H1 (cell line): ENCODE measurements around the gene TRAPPC12. TPM values are rescaled to one million over a fixed set of nuclear protein-coding genes. Genes with fewer than 3 reads are reported as not detected.

Source experiments
- CTCF ChIA-PET: fragments of 300-600 bp; sonication (Branson Sonifier 250); formaldehyde crosslinking; loops from one replicate; lab custom pipeline; 2021; ENCODE audit not compliant: partially characterized antibody; lab: Charles Lee
- POLR2A ChIA-PET: fragments of 300-600 bp; sonication (Branson Sonifier 250); formaldehyde crosslinking; loops from one replicate; lab custom pipeline; 2021; ENCODE audit warnings: inconsistent platforms; ENCODE audit not compliant: partially characterized antibody; lab: Charles Lee
- DNase-seq, 2 experiments: peaks; one replicate each; pipeline versions ENCODE4 v3.0.0 to v3.0.0-alpha.2; 2010 to 2022; ENCODE audit warnings: low spot score in 2 of 2, low read depth in 1 of 2, mixed read lengths in 1 of 2
- FAIRE-seq: peaks from 2 replicates; lab custom pipeline; 2011; peaks lifted over from hg19 to GRCh38; lab: Jason Lieb, UNC
- H2AFZ ChIP-seq: 2 replicates; pipeline ENCODE4 v1.8.1; 2012; ENCODE audit warnings: low read length, inconsistent platforms
- H2AK5ac ChIP-seq: 2 replicates; pipeline ENCODE4 v1.6.1; 2013; ENCODE audit warnings: low read depth, low read length
- H2BK120ac ChIP-seq: replicated peaks from 2 replicates; pipeline ENCODE3; 2013; ENCODE audit warnings: low read depth, low read length, inconsistent platforms
- H2BK12ac ChIP-seq: 2 replicates; pipeline ENCODE4 v1.6.1; 2013; ENCODE audit warnings: low read depth, low read length
- H2BK15ac ChIP-seq: 2 replicates; pipeline ENCODE4 v1.6.1; 2013; ENCODE audit warnings: low read length
- H2BK20ac ChIP-seq: 2 replicates; pipeline ENCODE4 v1.6.1; 2013; ENCODE audit warnings: low read length
- H2BK5ac ChIP-seq: 2 replicates; pipeline ENCODE4 v1.6.1; 2013; ENCODE audit warnings: low read depth, low read length
- H3K14ac ChIP-seq: 2 replicates; pipeline ENCODE4 v1.6.1; 2013; ENCODE audit warnings: inconsistent platforms; ENCODE audit not compliant: insufficient read length
- H3K18ac ChIP-seq: 2 replicates; pipeline ENCODE4 v1.6.1; 2013; ENCODE audit warnings: low read length; ENCODE audit errors: extremely low read depth
- H3K23ac ChIP-seq: 2 replicates; pipeline ENCODE4 v1.6.1; 2013; ENCODE audit warnings: inconsistent platforms; ENCODE audit not compliant: insufficient read length
- H3K23me2 ChIP-seq: 2 replicates; pipeline ENCODE4 v1.6.1; 2013; ENCODE audit warnings: low read depth, low read length
- H3K27ac ChIP-seq: 2 replicates; pipeline ENCODE4 v1.6.1; 2011; ENCODE audit warnings: low read depth, low read length, inconsistent platforms
- H3K27me3 ChIP-seq, 4 experiments: replicated peaks in 1 of 4; 1 replicate in 1 of 4; 2 replicates in 3 of 4; pipeline versions ENCODE4 v1.6.1 to v1.8.1; 2011 to 2013; ENCODE audit warnings: low read length in 3 of 4, mild to moderate bottlenecking in 3 of 4, inconsistent platforms in 2 of 4, mixed read lengths in 2 of 4, moderate library complexity in 1 of 4; ENCODE audit not compliant: control insufficient read depth in 3 of 4, insufficient read depth in 3 of 4; ENCODE audit errors: extremely low read depth in 1 of 4
- H3K36me3 ChIP-seq, 4 experiments: 2 replicates each; pipeline versions ENCODE4 v1.6.1 to v1.8.1; 2011 to 2013; ENCODE audit warnings: mild to moderate bottlenecking in 4 of 4, low read length in 3 of 4, moderate library complexity in 2 of 4, control low read depth in 1 of 4, inconsistent platforms in 1 of 4; ENCODE audit not compliant: insufficient read depth in 4 of 4, control insufficient read depth in 2 of 4
- H3K4ac ChIP-seq: replicated peaks from 2 replicates; pipeline ENCODE3; 2013; ENCODE audit warnings: low read length, low read depth, mixed read lengths, inconsistent platforms; ENCODE audit not compliant: insufficient read length
- H3K4me1 ChIP-seq, 4 experiments: replicated peaks in 1 of 4; 1 replicate in 1 of 4; 2 replicates in 3 of 4; pipeline versions ENCODE4 v1.6.1 to v1.8.1; 2011 to 2013; ENCODE audit warnings: low read length in 3 of 4, inconsistent platforms in 2 of 4, mixed read lengths in 1 of 4; ENCODE audit not compliant: insufficient read depth in 4 of 4, control insufficient read depth in 3 of 4
- H3K4me2 ChIP-seq, 2 experiments: 2 replicates each; pipeline versions ENCODE4 v1.6.1 to v1.8.1; 2011 to 2013; ENCODE audit warnings: low read depth in 2 of 2, low read length in 2 of 2, control low read depth in 1 of 2, inconsistent platforms in 1 of 2, mild to moderate bottlenecking in 1 of 2; ENCODE audit not compliant: insufficient read depth in 1 of 2
- H3K4me3 ChIP-seq, 4 experiments: fragments of 200-600, 300-600 bp in 1 of 4; sonication (generic), shearing (Covaris generic), sonication (Bioruptor Twin) in 1 of 4; 2 replicates each; pipeline versions ENCODE4 v1.5.1 to v1.8.1; 2011 to 2016; ENCODE audit warnings: low read length in 4 of 4, low read depth in 3 of 4, control low read depth in 2 of 4, inconsistent platforms in 2 of 4, mild to moderate bottlenecking in 2 of 4, mixed read lengths in 1 of 4, moderate library complexity in 1 of 4; ENCODE audit not compliant: insufficient read depth in 2 of 4; ENCODE audit errors: extremely low read depth in 1 of 4
- H3K56ac ChIP-seq: replicated peaks from 2 replicates; pipeline ENCODE3; 2013; ENCODE audit warnings: low read depth, mild to moderate bottlenecking, mixed read lengths, low read length, inconsistent platforms; ENCODE audit not compliant: insufficient read length
- H3K79me1 ChIP-seq: 2 replicates; pipeline ENCODE4 v1.6.1; 2013; ENCODE audit warnings: low read depth, low read length, control low read depth
- H3K79me2 ChIP-seq, 2 experiments: 2 replicates each; pipeline versions ENCODE4 v1.6.1 to v1.8.1; 2012 to 2013; ENCODE audit warnings: low read length in 2 of 2, mild to moderate bottlenecking in 2 of 2, inconsistent platforms in 1 of 2; ENCODE audit not compliant: insufficient read depth in 2 of 2, control insufficient read depth in 1 of 2
- H3K9ac ChIP-seq, 4 experiments: replicated peaks in 1 of 4; 1 replicate in 1 of 4; 2 replicates in 3 of 4; pipeline versions ENCODE4 v1.6.1 to v1.8.1; 2011 to 2013; ENCODE audit warnings: low read depth in 3 of 4, low read length in 3 of 4, control low read depth in 2 of 4, mild to moderate bottlenecking in 2 of 4, moderate library complexity in 2 of 4, inconsistent platforms in 1 of 4; ENCODE audit errors: extremely low read depth in 1 of 4
- H3K9me3 ChIP-seq, 2 experiments: 2 replicates each; pipeline versions ENCODE4 v1.6.1 to v1.8.1; 2012 to 2013; ENCODE audit warnings: mild to moderate bottlenecking in 2 of 2, moderate library complexity in 2 of 2, control low read depth in 1 of 2, inconsistent platforms in 1 of 2, low read depth in 1 of 2, low read length in 1 of 2, mixed read lengths in 1 of 2; ENCODE audit not compliant: insufficient read depth in 2 of 2
- H4K20me1 ChIP-seq, 2 experiments: replicated peaks in 1 of 2; 2 replicates each; pipeline versions ENCODE3 to v1.8.1; 2011 to 2013; ENCODE audit warnings: inconsistent platforms in 2 of 2, low read length in 2 of 2, mild to moderate bottlenecking in 1 of 2; ENCODE audit not compliant: insufficient read depth in 2 of 2, control insufficient read depth in 1 of 2
- H4K5ac ChIP-seq: 2 replicates; pipeline ENCODE4 v1.6.1; 2013; ENCODE audit warnings: low read length, low read depth, mixed read lengths, inconsistent platforms; ENCODE audit not compliant: insufficient read length
- H4K8ac ChIP-seq: 2 replicates; pipeline ENCODE4 v1.8.0; 2013; ENCODE audit warnings: mild to moderate bottlenecking, moderate library complexity, low read length, inconsistent platforms; ENCODE audit not compliant: insufficient read depth; ENCODE audit errors: extremely low read depth
- H4K91ac ChIP-seq: replicated peaks from 2 replicates; pipeline ENCODE3; 2013; ENCODE audit warnings: low read length, mixed read lengths, inconsistent platforms; ENCODE audit not compliant: insufficient read length
- GABPA ChIP-seq: IDR thresholded peaks from 2 replicates; pipeline ENCODE4 v1.6.1; 2011; ENCODE audit warnings: mild to moderate bottlenecking, low read length, moderate library complexity, borderline replicate concordance; ENCODE audit not compliant: insufficient read depth
- NANOG ChIP-seq: IDR thresholded peaks from 2 replicates; pipeline ENCODE4 v1.6.1; 2011; ENCODE audit warnings: low read length, low read depth, mild to moderate bottlenecking, inconsistent platforms; ENCODE audit not compliant: insufficient read depth, poor library complexity, severe bottlenecking
- POU5F1 ChIP-seq: IDR thresholded peaks from 2 replicates; pipeline ENCODE4 v1.6.1; 2011; ENCODE audit warnings: low read depth, mild to moderate bottlenecking, low read length, moderate library complexity
- RXRA ChIP-seq: IDR thresholded peaks from 2 replicates; pipeline ENCODE4 v1.6.1; 2011; ENCODE audit warnings: low read depth, mild to moderate bottlenecking, low read length, moderate library complexity; ENCODE audit not compliant: insufficient read depth
- ZNF274 ChIP-seq: IDR thresholded peaks from 2 replicates; pipeline ENCODE4 v1.7.0; 2012; ENCODE audit warnings: low read length, borderline replicate concordance; ENCODE audit errors: extremely low read depth
- WGBS, 2 experiments: shearing (Covaris generic) in 1 of 2; methylation state at CpG; one replicate each; pipeline versions ENCODE4 v1.1.6 to v1.1.7; 2013 to 2015; ENCODE audit warnings: low lambda C conversion rate in 2 of 2, mixed read lengths in 2 of 2, inconsistent platforms in 1 of 2, low coverage in 1 of 2, missing lambda C conversion rate in 1 of 2; ENCODE audit not compliant: insufficient replicate concordance in 2 of 2, insufficient coverage in 1 of 2, insufficient read length in 1 of 2; ENCODE audit errors: extremely low coverage in 1 of 2, missing lambda C conversion rate in 1 of 2; 5-methylcytosine and 5-hydroxymethylcytosine counted together
- polyA plus RNA-seq, 7 experiments: library from polyadenylated mRNA; depleted of rRNA in 3 of 7; stranded (reverse) in 5 of 7; unstranded in 2 of 7; fragments of >200 nt in 5 of 7; fragments of 200-250 nt in 2 of 7; gene quantifications; 1 replicate in 5 of 7; 2 replicates in 1 of 7; 4 replicates in 1 of 7; pipeline versions ENCODE4 v1.2.1 to v1.2.3, GENCODE V29; 2011 to 2013; ENCODE audit warnings: missing spikeins in 2 of 7, mixed read lengths in 2 of 7
- total RNA-seq: library from RNA; stranded (reverse); fragmentation: NEBNext Ultra II Directional; extraction: Animal tissue kit (Norgen Biotek cat#: 25700); gene quantifications from 2 replicates; pipeline ENCODE4 v1.2.1, GENCODE V29; 2021
- TF ChIP-seq, protein P1 (sequence below), 3 experiments: IDR thresholded peaks; 1 replicate in 2 of 3; 2 replicates in 1 of 3; pipeline versions ENCODE4 v1.5.1 to v1.6.1; 2011; ENCODE audit warnings: low read length in 3 of 3, mild to moderate bottlenecking in 3 of 3, inconsistent platforms in 2 of 3, low read depth in 1 of 3, moderate library complexity in 1 of 3; ENCODE audit not compliant: insufficient read depth in 1 of 3; ENCODE audit errors: control extremely low read depth in 1 of 3
- TF ChIP-seq, protein P2 (sequence below): IDR thresholded peaks from 2 replicates; pipeline ENCODE4 v1.6.1; 2011; ENCODE audit warnings: low read depth, mild to moderate bottlenecking, low read length; ENCODE audit not compliant: insufficient read depth

Gene TRAPPC12
- total and polyA plus RNA-seq, 2 of the 8 experiments (the other 6 are each of a cell fraction or from before 2014, with no cell fraction given), result 35.0 to 67.3 TPM

DNA sequence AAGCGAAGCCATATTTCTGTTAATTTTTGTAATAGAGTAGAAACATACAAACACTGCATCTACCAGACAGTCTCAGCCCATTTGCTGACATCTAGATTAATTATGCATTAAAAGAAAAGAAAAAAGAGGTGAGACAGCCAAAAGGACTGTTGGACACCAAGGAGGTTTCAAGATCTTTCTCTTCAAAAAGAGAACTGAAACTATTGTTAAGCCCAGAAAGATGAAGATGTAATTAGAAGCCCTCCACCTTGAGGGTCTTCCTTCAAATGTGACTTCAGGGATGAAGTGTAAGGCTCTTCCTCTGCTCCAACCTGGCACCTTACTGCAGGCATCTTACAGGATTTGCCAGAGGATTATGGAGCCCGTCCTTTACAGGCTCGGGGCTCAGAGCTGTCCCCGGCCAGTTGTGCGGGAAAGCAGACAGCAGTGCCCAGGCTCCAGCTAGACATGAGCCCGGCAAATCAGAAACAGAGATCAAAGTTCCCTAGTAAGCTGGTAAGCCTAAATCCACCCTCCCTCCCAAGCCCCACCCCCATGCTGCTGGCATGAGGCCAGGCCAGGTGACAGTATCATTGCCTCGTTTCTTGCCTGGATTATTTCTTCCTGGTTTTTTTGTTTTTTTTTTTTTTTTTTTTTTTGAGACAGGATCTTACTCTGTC lies 101.0 kb downstream of the TRAPPC12 start:
- no peak for FAIRE-seq
- Histone ChIP-seq H3K18ac (no peak overlapping the region), H2AFZ (no peak overlapping the region), H3K79me2 (no peaks in the 10 kb centered on the region), H2BK12ac (no peak overlapping the region), H4K91ac (no peak overlapping the region), H3K9me3 (no peaks in the 10 kb centered on the region), H4K8ac (no peak overlapping the region), H2BK5ac (no peak overlapping the region), H3K4me1 (no peaks in the 10 kb centered on the region; a peak in 1 of 7 replicates), H3K23me2 (0 out of 2 replicates have a peak, but pooled peaks cover 2% of the 10 kb centered on the region), H2BK20ac (no peak overlapping the region)
- ChIA-PET CTCF (interaction anchor here (0.6 to 15.8 kb wide), 6 partner anchors 8 to 301 kb away, joined by 3 to 152 read pairs (median 4); no protein-coding TSS in a partner anchor), POLR2A (interaction anchor here (0.6 to 1.3 kb wide), 2 partner anchors 13 to 72 kb away, joined by 3 to 4 read pairs; no protein-coding TSS in a partner anchor)
- TF ChIP-seq, protein P1, sequence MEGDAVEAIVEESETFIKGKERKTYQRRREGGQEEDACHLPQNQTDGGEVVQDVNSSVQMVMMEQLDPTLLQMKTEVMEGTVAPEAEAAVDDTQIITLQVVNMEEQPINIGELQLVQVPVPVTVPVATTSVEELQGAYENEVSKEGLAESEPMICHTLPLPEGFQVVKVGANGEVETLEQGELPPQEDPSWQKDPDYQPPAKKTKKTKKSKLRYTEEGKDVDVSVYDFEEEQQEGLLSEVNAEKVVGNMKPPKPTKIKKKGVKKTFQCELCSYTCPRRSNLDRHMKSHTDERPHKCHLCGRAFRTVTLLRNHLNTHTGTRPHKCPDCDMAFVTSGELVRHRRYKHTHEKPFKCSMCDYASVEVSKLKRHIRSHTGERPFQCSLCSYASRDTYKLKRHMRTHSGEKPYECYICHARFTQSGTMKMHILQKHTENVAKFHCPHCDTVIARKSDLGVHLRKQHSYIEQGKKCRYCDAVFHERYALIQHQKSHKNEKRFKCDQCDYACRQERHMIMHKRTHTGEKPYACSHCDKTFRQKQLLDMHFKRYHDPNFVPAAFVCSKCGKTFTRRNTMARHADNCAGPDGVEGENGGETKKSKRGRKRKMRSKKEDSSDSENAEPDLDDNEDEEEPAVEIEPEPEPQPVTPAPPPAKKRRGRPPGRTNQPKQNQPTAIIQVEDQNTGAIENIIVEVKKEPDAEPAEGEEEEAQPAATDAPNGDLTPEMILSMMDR (IDR thresholded peaks at IDR 0.05; ENCODE audit: control extremely low read depth in 1 of 3, insufficient read depth in 1 of 3, low read depth in 1 of 3, low read length in 3 of 3), result no peak
- TF ChIP-seq GABPA (no peak), RXRA (no peak), NANOG (no peak), POU5F1 (no peak), ZNF274 (no peak)
- TF ChIP-seq, protein P2, sequence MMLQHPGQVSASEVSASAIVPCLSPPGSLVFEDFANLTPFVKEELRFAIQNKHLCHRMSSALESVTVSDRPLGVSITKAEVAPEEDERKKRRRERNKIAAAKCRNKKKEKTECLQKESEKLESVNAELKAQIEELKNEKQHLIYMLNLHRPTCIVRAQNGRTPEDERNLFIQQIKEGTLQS, result no peak
- TF ChIP-seq, all 59 proteins: peak for 0
- Histone ChIP-seq H4K5ac (no peak overlapping the region), H3K9ac (no peak overlapping the region), H3K4ac (no peak overlapping the region), H4K20me1 (no peaks in the 10 kb centered on the region), H3K79me1 (no peaks in the 10 kb centered on the region), H2BK120ac (no peak overlapping the region), H3K23ac (no peak overlapping the region), H2BK15ac (no peak overlapping the region), H3K27me3 (no peaks in the 10 kb centered on the region), H3K4me2 (no peak overlapping the region), H2AK5ac (no peak overlapping the region), H3K14ac (no peak overlapping the region), H3K56ac (no peak overlapping the region), H3K36me3 (peaks cover 0 to 16% (median 0%) of the 10 kb centered on the region in 4 experiments; a peak in 3 of 8 replicates), H3K4me3 (no peak overlapping the region), H3K27ac (no peak overlapping the region)
- no peak for DNase-seq
- 90% methylated on average over 6 of the region's 7 CpGs; no CpG with 5 or more reads in 1 of the 2 experiments for WGBS, 2 experiments
